KOPT-K1 (cell line): ENCODE results near the gene CIB4.

Experiments used
- H3K27ac ChIP-seq: fragments of 200-600 bp; sonication (generic); 2 replicates; pipeline ENCODE4 v1.5.1; 2016; ENCODE audit warnings: antibody characterized with exemption, mild to moderate bottlenecking, low read depth, low read length; ENCODE audit not compliant: poor library complexity, severe bottlenecking
- H3K36me3 ChIP-seq: fragments of 200-600 bp; sonication (generic); 2 replicates; pipeline ENCODE4 v1.5.1; 2017; ENCODE audit warnings: antibody characterized with exemption, mild to moderate bottlenecking, low read length, moderate library complexity; ENCODE audit not compliant: insufficient read depth
- H3K9me3 ChIP-seq: fragments of 200-600 bp; sonication (generic); 2 replicates; pipeline ENCODE4 v1.5.1; 2017; ENCODE audit warnings: antibody characterized with exemption, low read length, mild to moderate bottlenecking; ENCODE audit not compliant: insufficient read depth, poor library complexity, severe bottlenecking

The CIB4 gene

DNA sequence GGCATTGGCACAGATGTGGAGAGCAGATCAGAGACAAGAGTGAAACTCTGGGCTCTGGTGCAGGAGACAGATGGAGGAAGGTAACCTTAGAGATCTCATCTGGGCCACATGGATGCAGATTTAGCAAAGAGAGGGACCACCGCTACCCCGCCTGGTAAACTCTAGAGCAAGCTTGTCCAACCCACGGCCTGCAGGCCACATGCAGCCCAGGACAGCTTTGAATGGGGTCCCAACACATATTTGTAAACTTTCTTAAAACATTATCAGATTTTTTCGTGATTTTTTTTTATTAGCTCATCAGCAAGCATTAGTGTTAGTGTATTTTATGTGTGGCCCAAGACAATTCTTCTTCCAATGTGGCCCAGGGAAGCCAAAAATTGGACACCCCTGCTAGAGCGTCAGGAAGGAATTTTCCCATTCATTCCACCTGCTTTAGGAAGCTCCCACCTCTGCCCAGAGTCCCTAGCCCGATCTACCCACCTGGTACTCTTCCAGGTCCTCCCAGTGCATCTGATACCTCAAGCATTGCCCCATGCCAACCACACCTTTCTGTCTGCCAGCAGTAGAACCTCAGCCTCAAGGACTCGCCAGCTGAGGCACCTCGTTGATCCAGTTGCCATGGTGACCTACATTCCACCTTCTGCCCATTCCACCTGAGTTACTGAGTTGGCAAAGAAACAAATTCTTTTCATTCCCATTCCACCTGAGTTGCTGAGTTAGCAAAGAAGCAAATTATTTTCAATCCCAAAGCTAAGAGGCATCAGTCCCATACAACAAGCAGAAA is at the start of gene CIB4:
CIB4 (minus strand) TSS at position 586 of the 784 bp plus-strand sequence; CDS start at position 534, 52 bp downstream.
- no peaks in the 10 kb centered on the region for H3K9me3 ChIP-seq
- no peak within 1 kb of the TSS for H3K27ac ChIP-seq
- no peaks in the 10 kb centered on the region for H3K36me3 ChIP-seq

DNA sequence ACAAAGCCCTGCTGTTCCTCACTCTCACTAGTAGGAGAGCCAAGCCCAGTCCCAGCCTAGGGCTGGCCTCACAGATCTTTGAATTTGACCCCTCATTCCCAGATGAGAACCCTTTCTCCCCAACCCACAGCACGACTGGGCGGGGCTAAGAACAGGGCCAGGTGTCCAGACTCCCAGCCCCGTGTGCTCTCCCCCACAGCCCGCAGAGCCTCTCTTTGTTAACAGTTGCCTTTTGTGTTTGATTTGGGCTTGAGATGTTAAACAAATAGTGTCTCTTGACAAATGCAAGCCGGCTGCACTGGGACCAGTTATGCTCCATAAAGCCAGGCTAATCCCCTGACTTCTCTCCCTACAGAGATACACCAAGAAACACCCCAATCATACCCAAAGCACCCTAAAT is 46.6 kb upstream of the CIB4 start:
- Histone ChIP-seq H3K27ac (no peak overlapping the region), H3K36me3 (no peaks in the 10 kb centered on the region), H3K9me3 (no peaks in the 10 kb centered on the region)

DNA sequence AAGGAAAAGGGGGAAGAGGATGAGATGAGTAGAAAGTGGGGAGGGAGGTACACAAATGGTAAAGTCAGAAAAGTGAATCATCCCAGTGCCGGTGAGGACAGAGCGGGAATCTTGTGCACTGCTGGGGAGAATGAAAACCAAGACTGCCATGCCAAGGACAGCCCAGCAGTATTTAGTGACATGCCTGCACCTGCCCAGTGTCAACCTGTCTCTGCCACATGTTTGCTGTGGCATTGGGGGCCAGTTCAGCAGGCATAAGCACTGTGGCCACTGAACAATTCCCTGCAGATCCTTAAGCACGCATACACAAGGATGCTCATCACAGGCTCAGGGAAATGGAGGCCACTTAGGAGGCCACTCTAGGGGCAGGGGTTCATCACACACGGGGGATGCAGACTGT is 46.2 kb upstream of the CIB4 start:
- Histone ChIP-seq H3K27ac (no peak overlapping the region), H3K9me3 (no peaks in the 10 kb centered on the region), H3K36me3 (no peaks in the 10 kb centered on the region)

DNA sequence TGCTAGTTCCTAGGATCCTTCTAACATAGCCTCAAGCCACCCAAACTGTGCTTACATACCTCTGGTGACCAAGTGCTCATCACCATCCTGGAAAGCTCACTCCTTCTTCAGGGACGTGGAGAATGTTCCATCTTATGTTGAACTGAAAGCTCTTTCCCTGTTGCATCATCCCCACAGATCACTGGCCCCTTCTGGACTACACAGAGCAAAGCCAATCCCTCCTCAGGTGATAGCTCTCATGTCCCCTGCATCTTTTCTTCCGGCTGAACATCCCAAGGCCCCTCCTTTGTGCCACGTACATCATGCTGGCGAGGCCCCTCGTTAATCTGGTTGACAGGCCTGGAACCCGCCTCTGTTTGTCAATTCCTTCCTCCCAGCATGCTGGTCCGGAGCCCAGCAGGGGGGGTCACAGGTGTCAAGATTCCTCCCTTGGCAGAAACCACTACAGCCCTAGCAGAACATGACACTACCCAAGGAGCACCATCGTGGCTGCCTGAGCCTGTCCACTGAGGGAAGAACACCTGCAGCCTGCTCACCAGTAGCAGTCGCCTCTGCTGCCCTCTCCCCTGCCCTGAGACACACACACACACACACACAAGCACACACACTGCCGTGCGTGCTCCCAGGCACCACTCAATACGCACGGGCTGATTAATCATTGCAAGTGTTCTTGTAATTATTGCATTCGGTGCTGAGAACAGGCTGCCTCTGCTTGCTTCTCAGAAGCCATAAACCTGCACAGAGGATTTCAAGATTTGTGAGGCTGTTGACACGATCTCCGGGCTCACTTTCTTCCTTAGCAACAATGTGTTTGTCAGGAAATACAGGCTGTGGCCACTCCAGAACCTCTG is 45.0 kb upstream of the CIB4 start:
- Histone ChIP-seq H3K27ac (no peak overlapping the region), H3K36me3 (no peaks in the 10 kb centered on the region), H3K9me3 (no peaks in the 10 kb centered on the region)

DNA sequence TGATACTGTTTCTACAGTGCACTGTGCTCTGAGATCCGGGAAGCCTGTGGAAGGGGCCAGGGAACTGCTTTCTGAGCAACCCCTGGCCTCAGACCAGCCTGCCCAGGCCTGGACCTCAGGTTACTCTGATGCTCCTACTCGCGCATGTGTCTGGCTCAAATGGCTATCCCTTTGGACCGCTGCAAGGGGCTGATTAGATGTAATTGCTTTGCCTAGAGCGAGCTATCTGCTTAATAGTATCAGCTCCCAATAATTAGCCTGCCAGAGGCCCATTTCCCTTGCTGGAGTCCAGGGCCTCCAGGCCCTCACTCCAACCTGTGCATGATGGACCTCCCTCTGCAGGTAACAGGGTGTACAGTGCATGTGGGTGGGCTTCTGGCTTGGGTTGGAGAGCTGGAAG is 44.2 kb upstream of the CIB4 start:
- no peaks in the 10 kb centered on the region for H3K36me3 ChIP-seq
- H3K27ac ChIP-seq = no peak overlapping the region
- H3K9me3 ChIP-seq = no peaks in the 10 kb centered on the region

DNA sequence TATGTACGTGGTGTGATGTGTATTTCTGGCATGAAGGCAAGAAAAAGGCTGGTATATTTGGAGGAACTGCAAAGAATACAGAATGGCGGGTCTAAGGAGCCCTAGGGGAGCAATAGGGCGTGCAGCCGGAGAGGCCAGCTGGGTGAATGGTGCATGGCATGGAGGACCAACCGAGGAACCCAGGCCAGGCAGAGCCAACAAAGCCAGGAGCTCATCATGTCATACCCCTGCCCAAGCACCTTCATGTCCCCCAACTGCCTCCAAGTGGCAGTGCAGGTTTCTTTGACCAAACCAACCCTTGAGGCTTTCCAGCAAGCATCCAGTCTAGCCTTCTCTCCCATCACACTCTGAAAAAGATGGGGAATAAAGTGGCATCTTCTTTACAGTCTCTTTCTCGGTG is 42.4 kb upstream of the CIB4 start:
- Histone ChIP-seq H3K36me3 (no peaks in the 10 kb centered on the region), H3K27ac (no peak overlapping the region), H3K9me3 (no peaks in the 10 kb centered on the region)

DNA sequence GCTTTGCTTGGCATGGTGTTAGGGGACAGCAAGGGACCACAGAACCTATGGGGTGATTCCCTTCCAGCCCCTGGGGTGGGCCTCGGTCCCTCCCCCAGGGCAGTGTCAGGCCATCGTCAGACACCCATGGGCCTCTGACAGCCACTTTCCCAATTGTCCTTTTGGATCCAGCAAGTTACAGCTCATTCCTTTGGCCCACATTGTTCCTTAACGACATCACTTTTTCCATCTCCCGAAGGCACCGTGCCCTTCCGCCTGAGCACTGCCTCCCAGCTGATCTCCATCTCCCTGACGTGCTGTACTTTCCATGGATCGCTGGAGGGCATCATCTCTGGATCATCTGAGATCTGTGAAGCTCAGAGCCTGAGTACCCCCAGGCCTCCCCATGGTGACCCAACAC is 41.0 kb upstream of the CIB4 start:
- Histone ChIP-seq H3K36me3 (no peaks in the 10 kb centered on the region), H3K9me3 (peaks cover 7% of the 10 kb centered on the region), H3K27ac (no peak overlapping the region)

DNA sequence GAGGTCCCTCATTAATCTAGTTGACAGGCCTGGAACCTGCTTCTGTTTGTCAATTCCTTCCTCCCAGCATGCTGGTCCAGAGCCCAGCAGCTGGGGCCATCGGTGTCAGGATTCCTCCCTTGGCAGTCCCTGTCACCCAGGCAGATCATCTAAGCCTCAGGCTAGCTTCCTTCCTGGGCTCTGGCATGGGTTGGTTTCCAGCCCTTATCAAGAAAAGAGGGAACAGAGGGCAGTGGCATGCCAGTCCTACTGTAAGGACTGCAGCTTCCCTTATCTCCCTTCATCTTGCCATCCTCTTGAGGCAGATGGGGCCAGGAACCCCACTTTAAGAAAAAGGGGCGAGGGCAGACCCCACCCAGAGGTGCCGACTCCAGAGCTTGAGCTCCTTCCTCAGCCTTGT is 40.5 kb upstream of the CIB4 start:
- H3K9me3 ChIP-seq = peaks cover 8% of the 10 kb centered on the region
- no peaks in the 10 kb centered on the region for H3K36me3 ChIP-seq
- H3K27ac ChIP-seq = no peak overlapping the region

DNA sequence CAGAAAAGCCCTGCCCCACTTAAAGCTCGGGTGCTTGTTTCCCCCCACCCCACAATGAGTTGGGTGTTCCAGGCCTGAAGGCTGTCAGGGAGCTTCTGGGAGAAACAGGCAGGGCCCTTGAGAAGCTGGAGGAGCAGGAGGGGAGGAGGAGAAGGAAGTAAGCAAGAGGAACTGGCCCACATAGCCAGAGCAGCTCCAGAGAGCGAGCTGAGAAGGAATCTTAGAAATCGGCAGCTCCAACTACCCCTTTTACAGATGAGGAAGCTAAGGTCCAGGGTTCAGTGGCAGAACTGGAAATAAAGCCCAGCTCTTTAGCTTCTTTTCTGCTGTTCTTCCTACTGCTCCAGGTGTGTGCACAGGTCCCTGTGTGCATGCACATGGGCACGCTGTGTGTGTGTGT is 38.7 kb upstream of the CIB4 start:
- no peak overlapping the region for H3K27ac ChIP-seq
- no peaks in the 10 kb centered on the region for H3K36me3 ChIP-seq
- H3K9me3 ChIP-seq = peaks cover 8% of the 10 kb centered on the region

DNA sequence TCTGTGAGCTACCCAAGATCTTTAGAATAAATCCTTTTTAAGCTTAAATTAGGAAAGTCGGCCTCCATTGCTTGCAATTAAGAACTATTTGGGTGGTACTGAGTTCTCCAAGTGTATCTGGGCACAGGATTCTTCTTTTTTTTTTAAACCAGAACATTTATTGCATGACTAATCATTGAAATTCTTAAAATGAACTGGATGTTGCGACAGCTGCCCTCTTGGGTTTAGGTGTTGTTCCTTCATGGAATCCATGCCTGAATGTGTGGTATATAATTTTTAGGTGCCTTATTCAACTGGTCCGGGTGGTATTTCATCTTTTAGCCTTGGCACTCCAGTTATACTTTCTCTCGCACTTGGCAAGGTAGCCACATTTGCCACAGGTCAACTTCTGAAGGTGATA is 36.9 kb upstream of the CIB4 start:
- peaks cover 8% of the 10 kb centered on the region for H3K9me3 ChIP-seq
- no peaks in the 10 kb centered on the region for H3K36me3 ChIP-seq
- H3K27ac ChIP-seq = no peak overlapping the region

DNA sequence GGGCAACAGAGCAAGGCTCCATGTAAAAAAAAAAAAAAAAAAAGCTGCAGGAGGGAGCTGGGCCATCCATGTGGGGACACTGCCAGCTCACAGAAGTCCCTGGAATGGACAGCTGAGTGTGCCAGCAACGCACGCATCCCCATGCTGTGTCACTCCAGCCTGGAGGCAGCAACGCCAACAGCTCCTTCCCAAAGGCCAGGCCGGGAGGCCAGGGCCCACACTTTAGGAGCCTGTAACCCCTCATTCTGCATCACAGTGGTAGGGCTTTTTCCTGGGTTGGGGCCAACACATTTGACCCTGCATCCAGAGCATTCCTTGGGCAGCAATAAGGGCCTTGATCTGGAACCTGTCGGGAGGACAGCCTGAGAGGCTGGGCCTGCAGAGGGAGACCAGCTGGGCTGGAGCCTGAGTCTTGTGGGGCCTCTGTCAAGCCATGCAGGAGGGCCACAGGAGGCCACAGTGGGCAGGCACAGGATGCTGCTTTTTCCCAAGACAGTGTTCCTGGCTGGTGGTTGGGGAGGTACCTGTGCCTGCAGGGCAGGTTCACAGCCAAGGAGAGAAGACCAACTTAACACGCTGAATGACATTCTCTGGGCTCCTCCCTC is 34.6 kb upstream of the CIB4 start:
- Histone ChIP-seq H3K36me3 (no peaks in the 10 kb centered on the region), H3K27ac (no peak overlapping the region), H3K9me3 (peaks cover 8% of the 10 kb centered on the region)

DNA sequence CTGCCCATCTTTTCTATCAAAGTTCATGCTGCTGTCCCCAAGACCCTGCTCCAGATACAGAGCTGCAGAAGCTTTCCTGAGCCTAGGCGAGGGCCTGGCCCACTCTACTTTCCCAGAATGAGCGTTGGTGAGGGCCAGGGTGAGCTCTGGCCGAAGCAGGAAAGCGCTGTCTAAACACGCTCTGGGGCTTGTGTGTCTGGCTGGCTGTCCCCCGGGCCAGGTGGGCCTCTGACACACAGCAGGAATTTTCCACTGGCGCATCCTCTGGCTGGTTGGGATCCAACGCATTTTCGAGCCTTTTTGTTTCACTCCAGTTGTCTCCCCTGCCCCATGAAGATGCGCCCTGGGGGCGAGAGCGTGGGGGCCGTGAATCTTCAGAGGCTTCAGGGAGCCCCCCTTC is 33.6 kb upstream of the CIB4 start:
- Histone ChIP-seq H3K27ac (no peak overlapping the region), H3K36me3 (no peaks in the 10 kb centered on the region)

DNA sequence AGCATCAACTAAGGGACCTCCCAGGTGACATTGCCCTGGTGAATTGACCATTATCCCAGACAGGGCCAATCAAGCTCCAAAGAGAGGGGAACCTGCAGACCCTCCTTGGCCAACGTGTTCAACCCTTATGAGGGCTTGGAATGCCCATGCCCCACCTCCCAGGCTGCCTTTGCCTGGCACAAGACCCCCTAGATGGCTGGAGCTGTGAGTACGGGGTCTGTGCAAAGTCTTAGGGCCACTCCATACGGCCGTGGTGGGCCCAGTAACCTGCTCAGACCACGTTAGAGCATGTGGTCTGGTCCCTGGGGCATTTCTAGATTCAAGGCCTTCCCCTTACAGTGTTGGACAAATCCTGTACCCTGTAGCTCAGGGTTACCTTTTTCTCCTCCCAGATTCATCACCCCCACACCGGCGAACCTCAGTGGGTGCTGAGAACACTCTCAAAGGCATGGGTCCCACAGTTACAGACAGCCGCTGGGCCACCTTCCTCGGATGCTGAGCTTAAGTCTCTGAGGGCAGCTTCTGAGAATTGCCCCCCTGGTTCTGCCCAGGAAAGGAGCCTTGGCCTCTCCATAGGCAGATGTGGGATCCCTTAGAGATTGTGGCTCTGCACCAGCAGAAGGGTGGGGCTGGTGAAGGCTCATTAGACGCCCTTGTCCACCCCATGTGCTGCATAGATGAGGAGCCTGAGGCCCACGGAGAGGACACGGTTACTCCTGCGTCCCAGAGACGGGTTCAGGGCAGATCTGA is 33.0 kb upstream of the CIB4 start:
- Histone ChIP-seq H3K36me3 (no peaks in the 10 kb centered on the region), H3K9me3 (peaks cover 8% of the 10 kb centered on the region), H3K27ac (no peak overlapping the region)

More for the DNA sequence above, 33.6 kb upstream of the CIB4 start:
- peaks cover 8% of the 10 kb centered on the region for H3K9me3 ChIP-seq

DNA sequence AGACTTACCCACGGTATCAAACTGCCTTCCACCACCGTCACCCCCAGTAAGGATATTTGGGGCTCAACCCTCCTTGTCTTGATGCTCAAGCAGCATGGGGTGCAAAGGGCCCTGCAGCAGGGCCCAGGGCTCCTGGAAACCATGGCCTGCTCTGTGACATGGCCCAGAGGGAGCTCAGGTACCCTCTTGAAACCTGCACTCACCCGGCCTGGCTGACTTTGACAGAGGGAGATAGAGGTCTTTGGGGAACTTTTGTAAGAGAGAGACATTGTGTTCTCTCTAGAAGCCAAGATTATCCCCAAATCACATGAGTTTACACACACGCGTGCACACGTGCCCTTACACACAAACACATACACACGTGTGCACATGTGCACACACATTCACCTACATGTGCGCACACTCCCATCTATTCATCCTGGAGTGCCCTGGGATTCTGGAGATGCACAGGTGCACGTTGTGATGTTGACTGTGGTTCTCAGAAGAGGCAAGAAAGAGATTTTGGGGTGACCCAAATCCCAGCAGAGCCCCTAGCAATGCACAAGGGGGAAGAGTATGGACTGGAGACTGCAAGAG is 31.7 kb upstream of the CIB4 start:
- H3K36me3 ChIP-seq = no peaks in the 10 kb centered on the region
- peaks cover 8% of the 10 kb centered on the region for H3K9me3 ChIP-seq
- no peak overlapping the region for H3K27ac ChIP-seq
